H9 (cell line): ENCODE results near the gene BTD. TPM values are rescaled to one million over a fixed set of nuclear protein-coding genes. Genes with fewer than 3 reads are reported as not detected.

Experiments used
- DNase-seq: peaks from one replicate; pipeline ENCODE4 v3.0.0-alpha.2; 2017
- H2AFZ ChIP-seq: one replicate; pipeline ENCODE4 v1.6.1; 2013; ENCODE audit warnings: mild to moderate bottlenecking, low read length, control low read depth, moderate library complexity
- H2AK5ac ChIP-seq: 2 replicates; pipeline ENCODE4 v1.6.1; 2013; ENCODE audit warnings: low read length, control low read depth, mixed read lengths; ENCODE audit not compliant: insufficient read length
- H2BK120ac ChIP-seq: one replicate; pipeline ENCODE4 v1.6.1; 2013; ENCODE audit warnings: low read depth, mild to moderate bottlenecking, low read length, control low read depth, inconsistent platforms; ENCODE audit not compliant: poor library complexity, severe bottlenecking
- H2BK12ac ChIP-seq: 2 replicates; pipeline ENCODE4 v1.6.1; 2013; ENCODE audit warnings: low read length, control low read depth, mixed read lengths, low read depth; ENCODE audit not compliant: insufficient read length
- H2BK15ac ChIP-seq: 2 replicates; pipeline ENCODE4 v1.6.1; 2013; ENCODE audit warnings: low read depth, low read length, control low read depth
- H2BK20ac ChIP-seq: one replicate; pipeline ENCODE4 v1.6.1; 2013; ENCODE audit warnings: low read depth, mild to moderate bottlenecking, low read length, control low read depth, inconsistent platforms; ENCODE audit not compliant: poor library complexity, severe bottlenecking
- H2BK5ac ChIP-seq: 2 replicates; pipeline ENCODE4 v1.6.1; 2013; ENCODE audit warnings: low read length, control low read depth, mixed read lengths; ENCODE audit not compliant: insufficient read length
- H3K14ac ChIP-seq: 2 replicates; pipeline ENCODE4 v1.6.1; 2013; ENCODE audit warnings: low read length, control low read depth; ENCODE audit not compliant: insufficient read depth
- H3K18ac ChIP-seq: 2 replicates; pipeline ENCODE4 v1.6.1; 2013; ENCODE audit warnings: low read depth, mild to moderate bottlenecking, mixed read lengths, low read length, control low read depth; ENCODE audit not compliant: insufficient read length
- H3K23ac ChIP-seq: 2 replicates; pipeline ENCODE4 v1.6.1; 2013; ENCODE audit warnings: low read length, control low read depth, mixed read lengths, low read depth; ENCODE audit not compliant: insufficient read length
- H3K23me2 ChIP-seq: 2 replicates; pipeline ENCODE4 v1.6.1; 2013; ENCODE audit warnings: low read depth, mild to moderate bottlenecking, mixed read lengths, low read length, control low read depth; ENCODE audit not compliant: insufficient read length, poor library complexity, severe bottlenecking
- H3K27ac ChIP-seq: 2 replicates; pipeline ENCODE4 v1.5.1; 2013; ENCODE audit warnings: low read length, control low read depth, mixed read lengths, low read depth; ENCODE audit not compliant: insufficient read length
- H3K27me3 ChIP-seq: 2 replicates; pipeline ENCODE4 v1.6.1; 2013; ENCODE audit warnings: low read length, control low read depth, inconsistent platforms; ENCODE audit not compliant: insufficient read depth
- H3K4ac ChIP-seq: 2 replicates; pipeline ENCODE4 v1.6.1; 2013; ENCODE audit warnings: low read depth, mild to moderate bottlenecking, control low read depth, inconsistent platforms, low read length, moderate library complexity
- H3K4me1 ChIP-seq: 2 replicates; pipeline ENCODE4 v1.6.1; 2013; ENCODE audit warnings: low read length, control low read depth, inconsistent platforms; ENCODE audit not compliant: insufficient read depth
- H3K4me2 ChIP-seq: 2 replicates; pipeline ENCODE4 v1.6.1; 2013; ENCODE audit warnings: low read length, control low read depth, mixed read lengths; ENCODE audit not compliant: insufficient read length, insufficient read depth
- H3K56ac ChIP-seq: 2 replicates; pipeline ENCODE4 v1.6.1; 2013; ENCODE audit warnings: low read depth, mild to moderate bottlenecking, mixed read lengths, low read length, control low read depth; ENCODE audit not compliant: insufficient read length
- H3K79me1 ChIP-seq: 2 replicates; pipeline ENCODE4 v1.6.1; 2013; ENCODE audit warnings: low read depth, mild to moderate bottlenecking, moderate library complexity, low read length, control low read depth, inconsistent platforms; ENCODE audit not compliant: insufficient read depth, poor library complexity, severe bottlenecking
- H3K79me2 ChIP-seq: 2 replicates; pipeline ENCODE4 v1.6.1; 2013; ENCODE audit warnings: low read length, control low read depth, inconsistent platforms; ENCODE audit not compliant: insufficient read depth
- H3K9ac ChIP-seq: 2 replicates; pipeline ENCODE4 v1.6.1; 2013; ENCODE audit warnings: low read length, control low read depth, mixed read lengths; ENCODE audit not compliant: insufficient read length; ENCODE audit errors: extremely low read depth
- H3K9me3 ChIP-seq: one replicate; pipeline ENCODE4 v1.6.1; 2013; ENCODE audit warnings: low read depth, low read length, inconsistent platforms; ENCODE audit not compliant: control insufficient read depth
- H3T11ph ChIP-seq: one replicate; pipeline ENCODE4 v1.6.1; 2013; ENCODE audit warnings: mild to moderate bottlenecking, low read length, control low read depth, inconsistent platforms
- H4K20me1 ChIP-seq: one replicate; pipeline ENCODE4 v1.6.1; 2013; ENCODE audit not compliant: control insufficient read depth, insufficient read length, insufficient read depth
- H4K5ac ChIP-seq: 2 replicates; pipeline ENCODE4 v1.6.1; 2013; ENCODE audit warnings: low read depth, mild to moderate bottlenecking, mixed read lengths, low read length, control low read depth; ENCODE audit not compliant: insufficient read length
- H4K8ac ChIP-seq: replicated peaks from 2 replicates; pipeline ENCODE4 v1.6.1; 2013; ENCODE audit warnings: low read length, control low read depth, mixed read lengths, low read depth; ENCODE audit not compliant: insufficient read length
- H4K91ac ChIP-seq: 2 replicates; pipeline ENCODE4 v1.6.1; 2013; ENCODE audit warnings: low read depth, mild to moderate bottlenecking, moderate library complexity, mixed read lengths, low read length, control low read depth; ENCODE audit not compliant: insufficient read length
- H3K27ac Mint-ChIP-seq, 3 experiments: 2 replicates in 2 of 3; 3 replicates in 1 of 3; pipeline ENCODE4 v1.8.0; 2020 to 2021; ENCODE audit warnings: mixed read lengths in 3 of 3, mild to moderate bottlenecking in 1 of 3, moderate library complexity in 1 of 3
- H3K27me3 Mint-ChIP-seq: 2 replicates; pipeline ENCODE4 v1.8.0; 2021; ENCODE audit warnings: low read depth, mild to moderate bottlenecking, moderate library complexity, mixed read lengths
- H3K36me3 Mint-ChIP-seq, 3 experiments: 2 replicates in 2 of 3; 3 replicates in 1 of 3; pipeline ENCODE4 v1.8.0; 2020 to 2021; ENCODE audit warnings: low read depth in 3 of 3, mixed read lengths in 3 of 3; ENCODE audit not compliant: insufficient read depth in 1 of 3
- H3K4me1 Mint-ChIP-seq, 2 experiments: 2 replicates each; pipeline ENCODE4 v1.8.0; 2020; ENCODE audit warnings: mixed read lengths in 2 of 2
- H3K4me3 Mint-ChIP-seq, 2 experiments: 2 replicates in 1 of 2; 3 replicates in 1 of 2; pipeline ENCODE4 v1.8.0; 2020 to 2021; ENCODE audit warnings: mild to moderate bottlenecking in 2 of 2, mixed read lengths in 2 of 2, moderate library complexity in 1 of 2
- H3K9me3 Mint-ChIP-seq, 2 experiments: 2 replicates in 1 of 2; 3 replicates in 1 of 2; pipeline ENCODE4 v1.8.0; 2020; ENCODE audit warnings: mild to moderate bottlenecking in 2 of 2, mixed read lengths in 2 of 2, moderate library complexity in 1 of 2
- CTCF ChIP-seq: fragments of 200-600 bp; sonication (generic); conservative IDR thresholded peaks from 3 replicates; pipeline ENCODE4 v1.8.0; 2021; ENCODE audit warnings: antibody characterized with exemption, mild to moderate bottlenecking
- WGBS: extraction: QIAGEN DNeasy Blood & Tissue Kit; methylation state at CpG from one replicate; pipeline ENCODE4 v1.1.7; 2013; ENCODE audit warnings: missing lambda C conversion rate, low lambda C conversion rate, mixed read lengths; ENCODE audit not compliant: insufficient read length; ENCODE audit errors: extremely low coverage; 5-methylcytosine and 5-hydroxymethylcytosine counted together
- total RNA-seq: library from RNA; stranded (reverse); gene quantifications from 2 replicates; pipeline ENCODE4 v1.2.1, GENCODE V29; 2021

Gene BTD
- total RNA-seq, 1 experiment from 2014 or later = 21.5 TPM

DNA sequence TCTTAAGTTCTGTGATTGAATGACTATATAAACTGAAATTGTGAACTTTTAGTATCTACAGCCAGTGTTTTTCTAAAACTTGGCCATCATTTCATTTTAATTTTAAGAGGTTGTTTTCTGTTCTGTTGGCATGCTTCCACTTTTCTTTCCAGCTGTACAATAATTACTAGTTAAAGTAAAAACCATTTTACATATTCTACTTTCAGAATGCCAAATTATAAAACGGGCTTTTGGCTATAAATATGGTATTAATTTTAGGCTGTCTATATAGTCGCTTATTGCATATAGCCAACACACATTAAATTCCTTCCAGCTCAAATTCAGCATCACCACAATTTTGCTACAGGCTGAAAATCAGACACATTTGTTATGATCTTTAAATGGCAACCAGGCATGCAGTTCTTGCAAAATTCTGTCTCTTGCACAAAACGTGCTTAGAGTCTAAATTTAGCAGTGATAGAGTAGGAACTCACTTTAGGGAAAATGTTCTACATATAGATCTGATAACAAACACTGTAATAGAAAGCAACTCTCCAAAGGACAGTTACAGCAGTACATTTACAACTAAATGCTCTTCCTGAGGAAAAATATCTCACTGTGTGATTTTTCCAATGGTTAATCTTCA is 81.1 kb downstream of the BTD start:
- no peak overlapping the region for H2BK5ac ChIP-seq
- Mint-ChIP-seq H3K4me1 (no peaks in the 10 kb centered on the region), H3K9me3 (no peaks in the 10 kb centered on the region), H3K27ac (no peak overlapping the region), H3K36me3 (peaks cover 13 to 46% (median 39%) of the 10 kb centered on the region in 3 experiments; a peak in 6 of 7 replicates), H3K27me3 (no peaks in the 10 kb centered on the region), H3K4me3 (no peak overlapping the region)
- WGBS = no CpG with 5 or more reads among the region's 3 CpGs
- H3K23ac ChIP-seq = no peak overlapping the region
- no peaks in the 10 kb centered on the region for H3K79me1 ChIP-seq
- no peak overlapping the region for H2BK15ac ChIP-seq
- H4K91ac ChIP-seq = no peak overlapping the region
- H3K23me2 ChIP-seq = no peaks in the 10 kb centered on the region
- no peak overlapping the region for H2BK120ac ChIP-seq
- no peak overlapping the region for H3K14ac ChIP-seq
- no peak overlapping the region for H3K56ac ChIP-seq
- no peak overlapping the region for H3K27ac ChIP-seq
- no peaks in the 10 kb centered on the region for H3K9me3 ChIP-seq
- H2BK20ac ChIP-seq = no peak overlapping the region
- no peak for TF ChIP-seq CTCF
- H4K8ac ChIP-seq = no peak overlapping the region
- no peak for DNase-seq
- H3K9ac ChIP-seq = no peak overlapping the region
- no peak overlapping the region for H3K4ac ChIP-seq
- no peak overlapping the region for H2BK12ac ChIP-seq
- H3K27me3 ChIP-seq = no peaks in the 10 kb centered on the region
- H4K5ac ChIP-seq = no peak overlapping the region
- no peak overlapping the region for H2AK5ac ChIP-seq
- H4K20me1 ChIP-seq = no peaks in the 10 kb centered on the region
- no peak overlapping the region for H3T11ph ChIP-seq
- no peak overlapping the region for H3K4me2 ChIP-seq
- H3K4me1 ChIP-seq = no peaks in the 10 kb centered on the region
- H2AFZ ChIP-seq = no peak overlapping the region
- no peak overlapping the region for H3K18ac ChIP-seq
- no peaks in the 10 kb centered on the region for H3K79me2 ChIP-seq
